Effector CD4-positive, alpha-beta T cell (primary cell): Measurements from ENCODE around the gene MRPL36.
"Not testable (repeated sequence)": the region's sequence is repeated elsewhere in the genome, so short reads cannot be mapped to it uniquely, and the experiment has no call there.

Experiments
- DNase-seq: peaks from one replicate; pipeline ENCODE4 v3.0.0-alpha.2; 2020

The MRPL36 gene

GRCh38 chr5:1814183-1815020 lies 14.8 kb upstream of the MRPL36 start:
- no peak for DNase-seq

DNA sequence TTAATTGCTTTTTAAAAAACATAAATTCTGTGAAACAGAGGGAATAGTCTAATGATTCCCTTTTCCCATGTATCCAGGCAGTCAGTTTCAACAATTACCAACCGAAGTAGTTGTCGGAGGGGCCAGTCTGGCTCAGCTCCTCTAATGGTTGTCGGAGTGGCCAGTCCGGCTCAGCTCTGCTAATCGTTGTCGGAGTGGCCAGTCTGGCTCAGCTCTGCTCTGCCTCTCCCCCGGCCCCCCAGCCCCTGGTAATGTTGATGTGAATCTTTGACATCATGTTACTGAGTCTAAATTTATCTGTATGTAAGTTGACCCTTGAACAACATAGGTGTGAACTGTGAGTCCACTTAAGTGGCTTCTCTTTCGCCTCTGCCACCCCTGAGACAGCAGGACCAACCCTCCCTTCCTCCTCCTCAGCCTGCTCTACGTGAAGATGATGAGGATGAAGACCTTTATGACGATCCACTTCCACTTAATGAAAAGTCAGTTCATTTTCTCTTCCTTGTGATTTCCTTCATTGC lies 11.0 kb upstream of the MRPL36 start:
- DNase-seq: no peak

DNA sequence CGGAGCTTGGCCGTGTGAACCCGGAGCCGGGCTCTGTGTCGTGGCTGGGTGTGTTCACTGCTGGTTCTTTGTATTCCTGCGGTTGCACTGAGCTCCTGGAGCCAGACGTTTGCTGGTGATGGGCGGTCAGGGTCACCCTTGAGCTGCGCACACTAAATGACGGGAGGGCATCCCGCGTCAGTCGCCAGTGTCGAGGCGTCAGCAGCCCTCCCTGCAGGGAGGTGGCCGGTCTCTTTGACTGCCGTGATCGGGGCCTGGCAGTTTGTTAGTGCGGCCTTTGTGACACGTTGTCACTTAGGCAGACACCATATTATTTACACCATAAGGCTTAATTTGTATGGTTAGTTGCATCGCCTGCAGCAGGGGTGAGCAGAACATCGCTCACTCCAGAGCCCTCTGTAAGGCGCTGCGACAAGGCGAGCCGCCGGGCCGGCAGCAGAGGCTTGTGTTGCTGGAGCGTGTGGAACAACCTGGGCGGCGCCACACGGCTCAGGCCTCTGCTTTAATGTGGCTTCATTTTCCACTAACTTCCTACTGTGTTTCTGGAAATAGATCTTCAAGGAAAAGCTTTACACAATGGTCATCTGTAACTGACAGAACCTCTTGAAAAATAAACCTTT lies 9.9 kb upstream of the MRPL36 start:
- DNase-seq: no peak

GRCh38 chr5:1808439-1808838 lies 8.8 kb upstream of the MRPL36 start:
- no peak for DNase-seq

GRCh38 chr5:1807451-1808185 lies 8.0 kb upstream of the MRPL36 start:
- DNase-seq: no peak

DNA sequence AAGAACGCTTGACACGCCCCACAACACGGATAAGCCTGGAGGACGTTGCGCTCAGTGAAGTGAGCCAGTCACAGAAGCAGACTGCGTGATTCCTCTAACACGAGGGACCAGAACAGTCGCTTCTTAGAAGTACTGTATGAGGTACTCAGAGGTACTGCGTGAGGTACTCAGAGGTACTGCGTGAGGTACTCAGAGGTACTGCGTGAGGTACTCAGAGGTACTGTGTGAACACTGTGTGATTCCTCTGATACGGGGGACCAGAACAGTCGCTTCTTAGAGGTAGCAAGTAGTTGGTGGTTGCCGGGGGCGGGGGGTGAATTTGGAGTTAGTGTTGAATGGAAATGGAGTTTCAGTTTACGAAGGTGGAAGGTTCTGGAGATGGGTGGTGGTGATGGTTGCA lies 7.3 kb upstream of the MRPL36 start:
- DNase-seq: no peak

DNA sequence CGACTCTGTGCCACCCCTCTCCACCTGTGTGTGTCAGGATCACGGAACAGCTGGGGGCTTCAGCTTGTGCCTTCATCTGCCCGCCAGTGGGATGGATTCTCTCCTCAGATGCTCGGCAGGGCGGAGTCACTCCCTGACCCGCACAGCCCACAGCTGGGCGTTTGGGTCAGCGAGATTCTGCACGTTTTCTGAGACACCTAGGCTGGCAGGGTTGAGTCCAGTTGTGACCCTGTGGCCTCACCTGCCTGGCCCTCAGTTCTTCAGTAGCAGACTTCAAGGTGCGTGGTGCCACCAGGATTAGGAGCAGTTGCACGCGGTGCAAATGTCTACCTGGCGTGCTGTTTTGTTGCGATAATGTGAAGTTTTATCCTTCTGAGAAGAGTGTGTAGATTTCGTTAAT lies 6.6 kb upstream of the MRPL36 start:
- no peak for DNase-seq

DNA sequence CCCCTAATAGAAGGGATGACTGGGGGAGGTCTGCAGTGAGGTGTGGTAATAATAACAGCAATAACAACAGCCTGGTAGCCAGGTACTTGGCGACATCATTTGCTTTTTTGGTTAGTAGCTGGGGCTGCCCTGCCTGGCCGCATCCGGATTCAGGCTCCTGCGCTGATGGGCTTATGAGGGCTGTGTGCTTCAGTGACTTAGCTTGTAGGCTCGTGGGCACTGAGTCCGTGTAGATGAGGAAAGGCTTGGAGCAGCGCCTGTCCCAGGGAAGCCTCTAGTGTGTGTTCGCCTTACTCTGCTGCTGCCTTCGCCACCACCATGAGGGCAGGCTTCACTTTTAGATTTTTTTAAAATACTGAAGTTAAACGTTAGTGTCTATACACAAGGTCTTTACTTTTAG lies 6.1 kb upstream of the MRPL36 start:
- DNase-seq: no peak

DNA sequence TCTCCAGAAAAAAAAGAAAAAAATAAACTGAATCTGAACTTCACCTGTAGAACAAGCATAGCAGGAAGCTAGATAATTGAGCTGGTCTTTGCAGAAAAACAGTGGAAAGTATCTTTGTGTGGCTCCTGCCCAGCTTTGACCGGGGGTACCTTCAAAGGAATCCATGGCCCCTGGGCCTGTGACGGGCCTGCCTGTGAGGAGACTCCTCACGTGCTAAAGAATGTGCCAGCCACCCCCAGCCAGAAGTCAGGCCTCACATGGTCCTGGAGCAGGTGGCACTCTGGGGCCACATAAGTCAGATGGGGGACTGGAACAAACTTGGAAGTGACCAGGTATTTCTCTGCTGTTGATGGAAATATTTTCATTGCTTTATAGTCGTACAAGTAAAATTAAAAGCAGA lies 5.7 kb upstream of the MRPL36 start:
- no peak for DNase-seq

GRCh38 chr5:1804001-1804690 lies 4.5 kb upstream of the MRPL36 start:
- DNase-seq: no peak

- no peak for DNase-seq
These were observed 3.6 kb upstream of the MRPL36 start for GRCh38 chr5:1803192-1803591.

GRCh38 chr5:1801967-1802295 lies 2.3 kb upstream of the MRPL36 start:
- DNase-seq: no peak

DNA sequence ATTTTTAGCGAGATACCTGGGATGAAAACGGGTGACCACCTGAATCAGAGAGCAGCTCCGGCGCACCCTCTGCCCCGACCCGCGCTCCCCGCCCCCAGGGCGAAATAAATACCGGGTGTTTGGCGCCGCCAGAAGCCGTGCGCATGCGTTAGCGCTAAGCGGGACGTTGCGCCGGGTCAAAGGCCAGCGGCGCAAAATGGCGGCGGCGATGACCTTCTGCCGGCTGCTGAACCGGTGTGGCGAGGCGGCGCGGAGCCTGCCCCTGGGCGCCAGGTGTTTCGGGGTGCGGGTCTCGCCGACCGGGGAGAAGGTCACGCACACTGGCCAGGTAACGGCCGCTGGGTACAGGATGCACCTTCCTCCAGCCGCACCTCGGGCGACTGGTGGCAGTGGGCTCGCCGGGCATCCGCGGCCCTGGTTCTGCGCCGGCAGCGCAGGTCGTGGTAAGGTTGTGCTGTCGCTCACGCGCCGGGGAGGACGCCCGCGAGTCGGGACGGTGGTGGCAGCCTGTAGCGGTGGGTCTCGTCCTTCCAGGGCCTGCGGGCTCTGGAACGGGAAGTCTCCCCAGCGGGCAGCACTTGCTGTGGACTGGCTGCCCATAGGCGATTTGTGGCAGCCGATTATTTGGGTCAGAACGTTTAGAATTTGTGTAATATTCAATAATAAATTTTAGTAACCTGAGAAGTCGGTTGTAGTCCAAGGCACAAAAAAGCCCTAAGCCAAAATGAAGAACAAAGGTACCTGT lies 1.8 kb upstream of the MRPL36 start, which contains the start of gene NDUFS6:
Gene NDUFS6 (plus strand): TSS at position 186 of the 745 bp plus-strand sequence. CDS start 11 bp downstream, at position 197.
- DNase-seq: peak; percentile 75

GRCh38 chr5:1800472-1801221 lies 1.0 kb upstream of the MRPL36 start:
- DNase-seq: peak; percentile 47

- no peak for DNase-seq
These were observed 481 bp downstream of the MRPL36 start for GRCh38 chr5:1799110-1799601.

DNA sequence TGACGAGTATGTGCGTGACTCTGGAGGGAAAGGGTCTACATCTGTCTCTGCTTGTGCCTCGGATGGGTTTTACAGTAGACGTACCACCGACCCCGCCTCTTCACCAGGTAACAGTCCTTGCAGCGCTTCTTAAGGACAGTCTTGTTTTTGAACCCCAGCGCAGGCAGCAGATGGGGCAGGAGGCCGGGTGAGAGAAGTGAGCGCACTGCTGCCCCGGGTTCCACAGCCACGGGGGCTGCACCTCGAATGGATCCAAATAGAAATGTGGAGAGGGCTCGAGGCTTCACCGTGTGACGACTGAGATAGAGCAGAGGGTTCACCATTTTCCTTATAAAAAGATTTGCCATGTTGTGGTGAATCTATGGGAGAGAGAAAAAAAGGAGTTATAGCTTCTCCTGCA lies 1.0 kb downstream of the MRPL36 start:
- DNase-seq: not testable (repeated sequence)

DNA sequence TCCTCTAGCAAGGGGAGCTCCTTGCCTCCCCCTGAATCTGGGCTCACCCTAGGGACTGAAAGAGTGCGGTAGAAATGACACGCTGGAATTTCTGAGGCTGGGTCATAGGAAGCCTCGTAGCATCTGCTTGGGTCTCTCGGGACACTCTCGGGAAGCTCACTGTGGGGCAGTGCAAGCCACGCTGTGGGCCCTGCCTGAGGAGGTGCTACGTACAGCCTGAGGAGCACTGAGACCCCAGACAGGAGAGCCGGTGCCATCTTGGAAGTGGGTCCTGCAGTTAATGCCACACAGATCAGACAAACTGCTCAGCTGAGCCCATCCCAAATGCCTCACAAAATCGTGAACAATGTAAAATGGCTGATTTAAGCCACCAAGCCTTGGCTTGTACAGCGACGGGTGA lies 1.8 kb downstream of the MRPL36 start:
- DNase-seq: no peak

GRCh38 chr5:1797103-1797800 lies 2.4 kb downstream of the MRPL36 start:
- DNase-seq: no peak

DNA sequence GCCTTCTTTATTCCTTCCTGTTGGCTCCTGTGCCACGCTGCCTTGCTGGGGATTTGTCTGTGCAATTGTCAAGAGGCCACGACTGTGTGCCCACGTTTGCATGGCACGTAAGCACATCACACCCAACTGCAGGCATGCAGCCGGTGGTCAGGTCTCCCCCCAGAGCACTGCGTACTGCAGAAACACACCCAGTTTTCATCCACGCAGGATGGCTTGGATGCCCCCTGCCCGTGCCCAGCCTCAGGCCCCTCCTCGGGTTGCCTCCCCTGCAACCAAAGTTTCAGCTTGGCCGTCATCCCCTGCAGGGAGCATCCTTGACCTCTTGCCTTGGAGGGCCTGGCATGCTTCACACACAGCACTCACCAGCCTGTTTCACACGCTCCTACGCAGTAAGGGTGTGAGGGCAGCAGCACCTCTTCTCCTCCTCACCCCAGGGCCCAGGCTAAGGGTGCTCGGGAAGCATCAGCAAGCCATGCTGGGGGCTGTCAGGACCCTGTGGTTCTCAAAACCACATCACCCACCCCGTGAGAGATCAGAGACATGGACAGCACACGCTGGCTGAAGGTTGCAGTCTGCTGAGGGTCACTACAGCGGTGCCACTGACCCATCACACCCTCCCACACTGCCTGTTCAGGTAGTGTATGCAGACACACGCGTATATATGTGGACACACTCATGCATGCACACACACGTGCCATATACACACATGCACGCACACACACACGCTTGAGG lies 3.1 kb downstream of the MRPL36 start:
- DNase-seq: no peak

- DNase-seq: no peak
These were observed 3.7 kb downstream of the MRPL36 start for GRCh38 chr5:1795931-1796330.
